Kidney epithelial cell (primary cell): ENCODE results near the gene CNTN1. TPM values are rescaled to one million over a fixed set of nuclear protein-coding genes. Genes with fewer than 3 reads are reported as not detected.

Experiments used
- DNase-seq: peaks from one replicate; pipeline ENCODE4 v3.0.0-alpha.2; 2010; ENCODE audit warnings: low read depth
- H3K27me3 ChIP-seq: 2 replicates; pipeline ENCODE4 v1.6.0; 2011; ENCODE audit warnings: low read length; ENCODE audit not compliant: control insufficient read depth, insufficient read depth
- H3K36me3 ChIP-seq: 2 replicates; pipeline ENCODE4 v1.5.1; 2011; ENCODE audit warnings: low read length; ENCODE audit not compliant: control insufficient read depth, insufficient read depth
- H3K4me3 ChIP-seq: 2 replicates; pipeline ENCODE4 v1.5.1; 2011; ENCODE audit warnings: low read depth, mild to moderate bottlenecking, control low read depth, low read length
- total RNA-seq: library from RNA; depleted of rRNA; stranded (reverse); fragments of >200 nt; gene quantifications from 2 replicates; pipeline ENCODE4 v1.2.3, GENCODE V29; 2015
- TF ChIP-seq, protein P1 (sequence below): IDR thresholded peaks from 2 replicates; pipeline ENCODE4 v1.5.1; 2011; ENCODE audit warnings: mild to moderate bottlenecking, moderate library complexity, low read length, control low read depth, inconsistent platforms; ENCODE audit not compliant: insufficient read depth, poor library complexity, severe bottlenecking

The CNTN1 gene
- total RNA-seq, 1 donor from 2014 or later, result 1.5 TPM

DNA sequence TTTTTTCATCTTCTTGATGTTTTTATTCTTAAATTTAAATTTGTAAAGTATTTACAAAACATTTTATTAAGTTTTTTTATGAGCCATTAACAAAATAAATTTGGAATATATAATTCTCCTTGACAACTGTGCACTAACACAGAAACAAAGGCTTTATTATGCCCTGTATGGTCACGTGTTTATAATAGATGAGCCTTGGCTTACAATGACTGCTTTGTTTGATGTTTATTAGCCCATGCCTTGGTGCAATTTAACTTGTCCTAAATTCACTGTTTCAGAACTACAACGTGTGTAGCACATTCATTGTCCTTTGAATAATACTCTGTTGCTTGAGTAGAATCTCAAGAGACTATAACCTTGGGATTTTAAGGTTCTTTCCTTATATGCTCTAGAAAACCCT, 59.8 kb downstream of the CNTN1 start:
- Histone ChIP-seq H3K36me3 (no peaks in the 10 kb centered on the region), H3K4me3 (no peak overlapping the region), H3K27me3 (no peaks in the 10 kb centered on the region)
- no peak for DNase-seq
- TF ChIP-seq, protein P1, sequence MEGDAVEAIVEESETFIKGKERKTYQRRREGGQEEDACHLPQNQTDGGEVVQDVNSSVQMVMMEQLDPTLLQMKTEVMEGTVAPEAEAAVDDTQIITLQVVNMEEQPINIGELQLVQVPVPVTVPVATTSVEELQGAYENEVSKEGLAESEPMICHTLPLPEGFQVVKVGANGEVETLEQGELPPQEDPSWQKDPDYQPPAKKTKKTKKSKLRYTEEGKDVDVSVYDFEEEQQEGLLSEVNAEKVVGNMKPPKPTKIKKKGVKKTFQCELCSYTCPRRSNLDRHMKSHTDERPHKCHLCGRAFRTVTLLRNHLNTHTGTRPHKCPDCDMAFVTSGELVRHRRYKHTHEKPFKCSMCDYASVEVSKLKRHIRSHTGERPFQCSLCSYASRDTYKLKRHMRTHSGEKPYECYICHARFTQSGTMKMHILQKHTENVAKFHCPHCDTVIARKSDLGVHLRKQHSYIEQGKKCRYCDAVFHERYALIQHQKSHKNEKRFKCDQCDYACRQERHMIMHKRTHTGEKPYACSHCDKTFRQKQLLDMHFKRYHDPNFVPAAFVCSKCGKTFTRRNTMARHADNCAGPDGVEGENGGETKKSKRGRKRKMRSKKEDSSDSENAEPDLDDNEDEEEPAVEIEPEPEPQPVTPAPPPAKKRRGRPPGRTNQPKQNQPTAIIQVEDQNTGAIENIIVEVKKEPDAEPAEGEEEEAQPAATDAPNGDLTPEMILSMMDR, result no peak

DNA sequence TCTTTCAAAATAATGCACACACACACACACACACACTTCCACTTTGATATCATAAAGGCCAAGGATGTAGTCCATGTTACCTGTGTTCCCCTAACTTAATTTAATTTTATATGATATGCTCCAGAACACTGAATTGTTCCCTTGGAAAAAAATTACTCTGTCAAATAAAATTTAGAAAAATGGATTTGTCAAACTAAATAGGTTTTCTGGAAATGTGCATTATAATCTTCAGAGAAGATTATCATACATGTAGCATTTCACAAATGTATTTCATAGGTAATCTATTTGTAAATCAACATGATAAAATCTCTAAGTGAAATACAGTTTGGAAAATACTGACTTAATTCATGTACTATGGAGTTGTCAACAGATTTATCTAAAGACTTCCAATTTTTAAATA, 68.6 kb downstream of the CNTN1 start:
- H3K4me3 ChIP-seq, result no peak overlapping the region
- TF ChIP-seq, protein P1, result no peak
- H3K36me3 ChIP-seq, result no peaks in the 10 kb centered on the region
- H3K27me3 ChIP-seq, result no peaks in the 10 kb centered on the region
- DNase-seq, result no peak

DNA sequence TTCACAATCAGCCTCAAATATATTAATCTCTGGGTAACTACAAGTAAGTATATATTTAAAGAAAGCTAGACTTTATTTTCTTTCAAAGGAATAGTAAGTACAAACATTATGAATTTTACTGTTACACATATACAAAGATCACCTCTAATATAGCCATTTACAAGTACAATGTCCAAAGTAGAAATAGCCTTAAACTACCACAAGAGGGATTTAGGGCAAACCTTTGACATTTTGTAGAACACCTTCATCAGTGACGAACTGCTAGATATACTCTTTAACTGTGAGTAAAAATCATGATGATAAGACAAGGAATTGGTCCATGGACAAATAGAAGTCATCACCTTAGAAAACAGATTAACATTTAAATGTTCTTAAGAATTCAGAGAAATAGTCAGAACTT, 69.8 kb downstream of the CNTN1 start:
- Histone ChIP-seq H3K4me3 (no peak overlapping the region), H3K27me3 (no peaks in the 10 kb centered on the region), H3K36me3 (no peaks in the 10 kb centered on the region)
- DNase-seq, result no peak
- TF ChIP-seq, protein P1, result no peak

DNA sequence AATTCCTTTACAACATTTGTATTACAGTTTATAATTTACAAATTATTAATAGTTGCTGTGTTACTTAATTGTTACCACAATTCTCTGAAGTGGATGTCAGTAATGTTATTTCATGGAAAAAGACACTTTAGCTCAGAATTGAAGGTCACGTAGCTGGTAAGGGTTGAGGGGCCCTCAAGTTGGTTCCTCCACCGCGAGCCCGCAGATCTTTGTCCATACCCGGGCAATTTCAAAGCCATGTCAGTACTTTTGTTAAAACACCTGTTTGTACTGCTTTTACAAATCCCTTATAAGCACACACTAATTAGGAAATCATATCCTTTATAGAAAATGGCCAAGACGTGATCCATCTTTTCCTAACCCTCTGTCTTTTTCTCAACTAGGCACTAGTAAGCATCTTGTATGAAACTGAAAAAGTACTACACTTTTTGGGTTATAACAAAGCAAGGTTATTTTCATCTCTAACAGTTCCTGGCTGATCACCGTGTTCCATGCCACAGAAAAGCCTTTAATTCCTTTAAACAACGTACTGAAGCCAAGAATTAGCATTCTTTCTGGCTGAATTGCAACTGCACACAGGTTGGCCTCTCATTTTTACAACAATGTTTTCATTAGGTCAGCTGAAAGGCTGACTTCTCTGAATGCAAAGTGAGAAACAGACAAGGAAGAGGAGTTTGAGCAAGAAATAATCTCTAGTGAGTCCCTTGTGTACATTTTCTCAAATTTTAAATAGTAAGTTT, 76.1 kb downstream of the CNTN1 start:
- Histone ChIP-seq H3K36me3 (no peaks in the 10 kb centered on the region), H3K4me3 (no peak overlapping the region), H3K27me3 (no peaks in the 10 kb centered on the region)
- TF ChIP-seq, protein P1, result no peak
- DNase-seq, result no peak

DNA sequence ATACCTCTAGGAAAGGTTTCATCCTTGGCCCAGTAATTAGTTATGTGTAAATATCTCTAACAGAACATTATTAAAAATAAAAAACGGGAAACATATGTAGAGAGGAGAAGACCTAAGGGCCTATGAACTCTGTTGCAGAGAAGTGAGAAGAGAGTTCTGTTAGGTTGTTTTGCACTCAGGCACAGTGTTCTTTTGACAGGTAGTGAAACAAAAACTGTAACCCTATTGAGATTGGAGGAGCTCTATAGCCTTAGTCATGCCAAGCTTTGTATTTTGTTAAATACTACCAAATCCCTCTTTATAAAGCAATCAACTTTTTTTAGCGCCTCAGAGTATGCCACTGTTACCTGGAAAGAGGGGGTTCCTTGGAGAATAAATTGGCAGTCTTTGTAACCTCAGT, 77.6 kb downstream of the CNTN1 start:
- no peak for DNase-seq
- TF ChIP-seq, protein P1, result no peak
- Histone ChIP-seq H3K36me3 (no peaks in the 10 kb centered on the region), H3K27me3 (no peaks in the 10 kb centered on the region), H3K4me3 (no peak overlapping the region)

DNA sequence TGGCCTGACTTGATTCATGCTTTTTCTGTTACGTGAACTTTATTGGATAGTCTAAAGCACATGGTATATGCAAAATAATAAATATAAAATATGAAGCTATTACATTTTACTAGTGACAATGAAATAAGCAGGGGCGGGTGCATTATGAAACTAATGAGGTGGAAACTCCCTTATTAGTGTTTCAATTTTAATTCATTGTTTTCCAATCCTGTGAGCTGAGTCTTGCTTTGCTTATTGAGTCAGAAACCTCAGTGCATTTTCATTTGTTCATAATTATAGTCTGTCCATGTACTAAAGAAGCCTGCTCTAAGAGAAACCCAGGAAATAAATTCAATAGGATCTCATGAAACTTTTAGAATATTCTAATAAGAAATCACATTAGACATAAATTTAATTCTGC, 78.5 kb downstream of the CNTN1 start:
- no peak for DNase-seq
- Histone ChIP-seq H3K4me3 (no peak overlapping the region), H3K36me3 (no peaks in the 10 kb centered on the region), H3K27me3 (no peaks in the 10 kb centered on the region)
- TF ChIP-seq, protein P1, result no peak
